Choroid plexus epithelial cell (primary cell): ENCODE data around the gene ADAMTS12.
A peak's percentile ranks its signal among the peaks of the same experiment; 100 is the strongest.

Experiments
- DNase-seq: peaks from one replicate; pipeline ENCODE4 v3.0.0-alpha.2; 2010; ENCODE audit warnings: low read depth
- H3K4me3 ChIP-seq: 2 replicates; pipeline ENCODE4 v1.5.1; 2011; ENCODE audit warnings: low read depth, mild to moderate bottlenecking, control low read depth, low read length, moderate library complexity
- CTCF ChIP-seq: conservative IDR thresholded peaks from 2 replicates; pipeline ENCODE4 v1.5.1; 2011; ENCODE audit warnings: low read depth, mild to moderate bottlenecking, control low read depth, inconsistent platforms, low read length, moderate library complexity

Gene ADAMTS12

GRCh38 chr5:33684496-33685159 is 207.2 kb downstream of the ADAMTS12 start:
- no peak overlapping the region for H3K4me3 ChIP-seq
- no peak for DNase-seq
- TF ChIP-seq CTCF = no peak

- TF ChIP-seq CTCF = no peak
- no peak for DNase-seq
- no peak overlapping the region for H3K4me3 ChIP-seq
These were observed 212.0 kb downstream of the ADAMTS12 start for GRCh38 chr5:33679791-33680190.

GRCh38 chr5:33675958-33676464 is 215.8 kb downstream of the ADAMTS12 start:
- DNase-seq = no peak
- TF ChIP-seq CTCF = no peak
- H3K4me3 ChIP-seq = no peak overlapping the region

- no peak for TF ChIP-seq CTCF
These were observed 220.0 kb downstream of the ADAMTS12 start for GRCh38 chr5:33671700-33672291.

GRCh38 chr5:33662722-33663427 is 228.9 kb downstream of the ADAMTS12 start:
- DNase-seq = peak; percentile 45

More at GRCh38 chr5:33671700-33672291, 220.0 kb downstream of the ADAMTS12 start:
- no peak for DNase-seq
- no peak overlapping the region for H3K4me3 ChIP-seq

GRCh38 chr5:33659526-33660169 is 232.1 kb downstream of the ADAMTS12 start:
- no peak for TF ChIP-seq CTCF
- no peak for DNase-seq
- H3K4me3 ChIP-seq = no peak overlapping the region

More at GRCh38 chr5:33662722-33663427, 228.9 kb downstream of the ADAMTS12 start:
- H3K4me3 ChIP-seq = no peak overlapping the region
- TF ChIP-seq CTCF = no peak
